Endodermal cell (in vitro differentiated cells): Measurements from ENCODE around the gene DNAH11. TPM values are rescaled to one million over a fixed set of nuclear protein-coding genes. Genes with fewer than 3 reads are reported as not detected.

Experiments
- DNase-seq: peaks from one replicate; pipeline ENCODE4 v3.0.0-alpha.2; 2017
- H3K27ac ChIP-seq: 2 replicates; pipeline ENCODE4 v1.5.1; 2013; ENCODE audit warnings: mild to moderate bottlenecking, low read depth, low read length, moderate library complexity
- H3K27me3 ChIP-seq: 2 replicates; pipeline ENCODE4 v1.6.1; 2013; ENCODE audit warnings: mild to moderate bottlenecking, low read length, moderate library complexity; ENCODE audit not compliant: insufficient read depth, control insufficient read depth, poor library complexity, severe bottlenecking
- H3K36me3 ChIP-seq: 2 replicates; pipeline ENCODE4 v1.7.0; 2013; ENCODE audit warnings: mild to moderate bottlenecking, low read length, moderate library complexity; ENCODE audit not compliant: control insufficient read depth, insufficient read depth
- H3K4me1 ChIP-seq: one replicate; pipeline ENCODE4 v1.7.0; 2013; ENCODE audit warnings: low read length; ENCODE audit not compliant: control insufficient read depth, insufficient read depth
- H3K4me3 ChIP-seq: 2 replicates; pipeline ENCODE4 v1.5.1; 2013; ENCODE audit warnings: mild to moderate bottlenecking, low read length, moderate library complexity
- H3K9ac ChIP-seq: 2 replicates; pipeline ENCODE4 v1.6.1; 2013; ENCODE audit warnings: mild to moderate bottlenecking, low read length, moderate library complexity; ENCODE audit not compliant: poor library complexity, severe bottlenecking; ENCODE audit errors: extremely low read depth
- H3K9me3 ChIP-seq: 2 replicates; pipeline ENCODE4 v1.6.1; 2013; ENCODE audit warnings: mild to moderate bottlenecking, low read length, moderate library complexity; ENCODE audit not compliant: control insufficient read depth
- H3K27ac Mint-ChIP-seq: 2 replicates; pipeline ENCODE4 v1.8.0; 2020; ENCODE audit warnings: mixed read lengths
- H3K27me3 Mint-ChIP-seq: 2 replicates; pipeline ENCODE4 v1.8.0; 2021; ENCODE audit warnings: mild to moderate bottlenecking, mixed read lengths; ENCODE audit not compliant: insufficient read depth
- H3K36me3 Mint-ChIP-seq: 2 replicates; pipeline ENCODE4 v1.8.0; 2020; ENCODE audit warnings: low read depth, mixed read lengths
- H3K4me1 Mint-ChIP-seq: 2 replicates; pipeline ENCODE4 v1.8.0; 2020; ENCODE audit warnings: mixed read lengths
- H3K4me3 Mint-ChIP-seq: 2 replicates; pipeline ENCODE4 v1.8.0; 2020; ENCODE audit warnings: mild to moderate bottlenecking, moderate library complexity, mixed read lengths
- H3K9me3 Mint-ChIP-seq: 2 replicates; pipeline ENCODE4 v1.8.0; 2020; ENCODE audit warnings: mild to moderate bottlenecking, mixed read lengths
- WGBS, 2 experiments: methylation state at CpG; one replicate each; pipeline versions ENCODE4 v1.1.5 to v1.1.7; 2013; ENCODE audit warnings: missing lambda C conversion rate in 2 of 2, mixed read lengths in 1 of 2; ENCODE audit not compliant: insufficient coverage in 1 of 2, insufficient read length in 1 of 2; 5-methylcytosine and 5-hydroxymethylcytosine counted together
- total RNA-seq, 2 donors: library from RNA; stranded (reverse); fragmentation: NEBNext Ultra II Directional in 1 of 2; extraction: Animal tissue kit (Norgen Biotek cat#: 25700) in 1 of 2; gene quantifications; 2 replicates in 1 of 2; 3 replicates in 1 of 2; pipeline ENCODE4 v1.2.1, GENCODE V29; 2021
- TF ChIP-seq, protein P1 (sequence below): fragments of 200-600 bp; sonication (generic); conservative IDR thresholded peaks from 2 replicates; pipeline ENCODE4 v1.5.0; 2021; ENCODE audit warnings: antibody characterized with exemption, mild to moderate bottlenecking

The DNAH11 gene
- total RNA-seq, 2 donors from 2014 or later, result 0.80 to 0.99 TPM

DNA sequence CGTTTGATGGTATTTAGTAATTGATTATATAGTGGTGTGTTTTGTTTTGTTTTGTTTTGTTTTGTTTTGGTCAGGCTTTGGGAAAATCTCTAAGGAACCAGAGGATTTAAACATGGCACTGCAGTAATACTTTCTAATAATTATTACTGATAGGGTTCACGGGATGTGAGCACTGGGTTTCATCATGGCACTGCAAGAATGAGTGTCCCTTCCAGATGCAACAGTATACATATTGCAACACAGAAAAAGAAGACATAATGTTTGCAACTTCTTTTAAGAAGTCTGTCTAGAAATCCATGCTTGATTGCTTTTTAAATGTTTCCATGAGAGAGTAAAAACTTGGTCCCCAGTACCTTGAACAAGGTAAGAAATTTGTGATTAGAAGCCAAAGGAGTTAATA is 405.1 kb downstream of the DNAH11 start:
- TF ChIP-seq, protein P1, sequence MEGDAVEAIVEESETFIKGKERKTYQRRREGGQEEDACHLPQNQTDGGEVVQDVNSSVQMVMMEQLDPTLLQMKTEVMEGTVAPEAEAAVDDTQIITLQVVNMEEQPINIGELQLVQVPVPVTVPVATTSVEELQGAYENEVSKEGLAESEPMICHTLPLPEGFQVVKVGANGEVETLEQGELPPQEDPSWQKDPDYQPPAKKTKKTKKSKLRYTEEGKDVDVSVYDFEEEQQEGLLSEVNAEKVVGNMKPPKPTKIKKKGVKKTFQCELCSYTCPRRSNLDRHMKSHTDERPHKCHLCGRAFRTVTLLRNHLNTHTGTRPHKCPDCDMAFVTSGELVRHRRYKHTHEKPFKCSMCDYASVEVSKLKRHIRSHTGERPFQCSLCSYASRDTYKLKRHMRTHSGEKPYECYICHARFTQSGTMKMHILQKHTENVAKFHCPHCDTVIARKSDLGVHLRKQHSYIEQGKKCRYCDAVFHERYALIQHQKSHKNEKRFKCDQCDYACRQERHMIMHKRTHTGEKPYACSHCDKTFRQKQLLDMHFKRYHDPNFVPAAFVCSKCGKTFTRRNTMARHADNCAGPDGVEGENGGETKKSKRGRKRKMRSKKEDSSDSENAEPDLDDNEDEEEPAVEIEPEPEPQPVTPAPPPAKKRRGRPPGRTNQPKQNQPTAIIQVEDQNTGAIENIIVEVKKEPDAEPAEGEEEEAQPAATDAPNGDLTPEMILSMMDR, result no peak
- no peaks in the 10 kb centered on the region for H3K36me3 ChIP-seq
- H3K9me3 Mint-ChIP-seq, result no peaks in the 10 kb centered on the region
- WGBS, 2 experiments, result 90 to 100% methylated on average over 2 of the region's 2 CpGs
- H3K27ac ChIP-seq, result no peak overlapping the region
- H3K4me3 ChIP-seq, result peak overlapping the region; percentile 42
- H3K27me3 Mint-ChIP-seq, result peaks cover 47% of the 10 kb centered on the region
- H3K36me3 Mint-ChIP-seq, result no peaks in the 10 kb centered on the region
- peaks cover 48% of the 10 kb centered on the region for H3K4me1 Mint-ChIP-seq
- H3K9me3 ChIP-seq, result no peaks in the 10 kb centered on the region
- no peak for DNase-seq
- no peak overlapping the region for H3K27ac Mint-ChIP-seq
- peaks cover 42% of the 10 kb centered on the region for H3K27me3 ChIP-seq
- H3K4me1 ChIP-seq, result peaks cover 13% of the 10 kb centered on the region
- H3K9ac ChIP-seq, result no peak overlapping the region
- H3K4me3 Mint-ChIP-seq, result no peak overlapping the region

DNA sequence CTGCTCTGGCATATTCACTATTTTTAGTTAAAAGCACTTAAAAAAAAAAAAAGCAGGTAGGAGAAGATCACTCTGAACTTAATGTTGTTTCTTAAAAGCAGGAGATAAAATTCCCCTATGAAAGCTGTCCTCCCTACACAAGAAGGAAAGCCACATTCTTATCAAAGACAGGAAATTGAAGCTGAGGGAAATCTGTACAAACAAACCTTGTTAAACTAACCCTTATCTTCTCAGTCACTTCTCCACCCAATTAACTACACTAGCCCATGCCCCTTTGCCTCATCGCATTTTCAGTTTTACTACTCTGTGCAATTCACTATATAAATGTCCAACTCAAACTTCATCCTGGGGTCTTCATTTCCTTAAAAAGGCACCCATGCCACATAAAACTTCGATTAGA is 405.5 kb downstream of the DNAH11 start:
- Mint-ChIP-seq H3K27me3 (peaks cover 43% of the 10 kb centered on the region), H3K9me3 (no peaks in the 10 kb centered on the region), H3K27ac (no peak overlapping the region), H3K4me1 (peaks cover 43% of the 10 kb centered on the region), H3K36me3 (no peaks in the 10 kb centered on the region), H3K4me3 (no peak overlapping the region)
- Histone ChIP-seq H3K27me3 (peaks cover 38% of the 10 kb centered on the region), H3K4me1 (peaks cover 9% of the 10 kb centered on the region), H3K36me3 (no peaks in the 10 kb centered on the region), H3K4me3 (peak overlapping the region; percentile 42), H3K9me3 (no peaks in the 10 kb centered on the region), H3K27ac (no peak overlapping the region), H3K9ac (no peak overlapping the region)
- WGBS, 2 experiments, result 67 to 70% methylated on average over 2 of the region's 2 CpGs
- no peak for DNase-seq
- TF ChIP-seq, protein P1, result no peak

DNA sequence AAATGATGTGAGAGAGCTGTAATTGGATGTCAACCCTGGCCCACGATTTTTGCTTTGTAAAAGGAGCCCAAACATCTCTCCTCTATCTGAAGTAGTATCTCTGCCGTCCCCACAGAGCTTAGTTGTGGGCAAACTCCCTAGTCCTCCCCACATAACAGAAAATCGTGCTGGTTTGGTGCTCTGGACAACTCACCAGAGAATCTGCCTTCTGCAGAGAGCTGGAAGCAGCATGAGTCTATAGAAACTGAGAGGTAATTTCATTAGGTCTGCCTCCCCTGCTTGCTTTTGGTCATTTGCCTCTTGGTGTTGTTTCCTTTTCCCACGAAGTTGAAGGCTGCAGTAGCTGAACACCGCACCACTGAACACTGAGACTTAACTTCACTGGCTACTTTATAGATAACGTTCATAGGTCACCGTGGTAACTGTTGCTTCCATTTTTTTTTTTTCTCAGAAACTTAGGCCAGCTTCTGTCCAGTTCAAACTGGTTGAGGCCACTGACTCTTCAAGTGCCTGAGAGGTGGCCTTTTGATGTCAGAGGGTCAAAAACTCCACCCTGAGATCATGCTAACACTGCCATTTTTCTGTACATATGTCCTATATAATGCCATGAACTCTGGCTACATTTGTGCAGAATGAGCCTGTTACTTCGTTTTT is 406.2 kb downstream of the DNAH11 start:
- no peak overlapping the region for H3K4me3 ChIP-seq
- no peak overlapping the region for H3K27ac ChIP-seq
- Mint-ChIP-seq H3K27ac (no peak overlapping the region), H3K36me3 (no peaks in the 10 kb centered on the region), H3K27me3 (peaks cover 37% of the 10 kb centered on the region), H3K4me3 (no peak overlapping the region), H3K4me1 (peaks cover 39% of the 10 kb centered on the region), H3K9me3 (no peaks in the 10 kb centered on the region)
- peaks cover 32% of the 10 kb centered on the region for H3K27me3 ChIP-seq
- H3K36me3 ChIP-seq, result no peaks in the 10 kb centered on the region
- 65 to 70% methylated on average over 6 to 8 of the region's 8 CpGs for WGBS, 2 experiments
- H3K9ac ChIP-seq, result no peak overlapping the region
- H3K4me1 ChIP-seq, result peaks cover 4% of the 10 kb centered on the region
- no peak for DNase-seq
- H3K9me3 ChIP-seq, result no peaks in the 10 kb centered on the region
- TF ChIP-seq, protein P1, result no peak

Other genes with a start within 250 kb of the DNAH11 start
- gene SP4, start 115.0 kb upstream of the DNAH11 start, total RNA-seq, result 10 to 100 TPM; 12.7 to 16.8 TPM